HG03108 (cell line): ENCODE results near the gene TET2.

Experiments used
- ATAC-seq: cut with Tn5 transposase; IDR thresholded peaks from one replicate; pipeline ENCODE4 v1.9.1; 2021; ENCODE audit warnings: moderate library complexity; ENCODE audit not compliant: unreplicated experiment

TET2 gene

GRCh38 chr4:105182211-105182610 lies 35.5 kb downstream of the TET2 start:
- ATAC-seq = no peak

- no peak for ATAC-seq
Observed at GRCh38 chr4:105184316-105184980, 37.8 kb downstream of the TET2 start.

- no peak for ATAC-seq
Observed at GRCh38 chr4:105186701-105187161, 40.1 kb downstream of the TET2 start.

- ATAC-seq = no peak
Observed at GRCh38 chr4:105189855-105190650, 43.4 kb downstream of the TET2 start.

- ATAC-seq = peak; percentile 58
Observed at GRCh38 chr4:105191621-105192210, 45.0 kb downstream of the TET2 start.

- ATAC-seq = no peak
Observed at GRCh38 chr4:105192474-105192873, 45.8 kb downstream of the TET2 start.

GRCh38 chr4:105192910-105193309 lies 46.2 kb downstream of the TET2 start:
- no peak for ATAC-seq

- no peak for ATAC-seq
Observed at GRCh38 chr4:105193536-105193935, 46.9 kb downstream of the TET2 start.

GRCh38 chr4:105194328-105195231 lies 47.9 kb downstream of the TET2 start:
- ATAC-seq = peak; percentile 75

GRCh38 chr4:105196523-105197145 lies 50.0 kb downstream of the TET2 start:
- ATAC-seq = peak; percentile 29

GRCh38 chr4:105197777-105198176 lies 51.1 kb downstream of the TET2 start:
- no peak for ATAC-seq

- no peak for ATAC-seq
Observed at GRCh38 chr4:105198541-105198940, 51.9 kb downstream of the TET2 start.

- ATAC-seq = no peak
Observed at GRCh38 chr4:105206214-105206613, 59.5 kb downstream of the TET2 start.

- no peak for ATAC-seq
Observed at GRCh38 chr4:105207386-105207785, 60.7 kb downstream of the TET2 start.

- no peak for ATAC-seq
Observed at GRCh38 chr4:105208561-105208960, 61.9 kb downstream of the TET2 start.

- no peak for ATAC-seq
Observed at GRCh38 chr4:105210916-105211315, 64.2 kb downstream of the TET2 start.

- no peak for ATAC-seq
Observed at GRCh38 chr4:105215609-105216313, 69.1 kb downstream of the TET2 start.

- ATAC-seq = no peak
Observed at GRCh38 chr4:105225500-105225899, 78.8 kb downstream of the TET2 start.

- ATAC-seq = no peak
Observed at GRCh38 chr4:105227054-105227453, 80.4 kb downstream of the TET2 start.

GRCh38 chr4:105230287-105230686 lies 83.6 kb downstream of the TET2 start:
- no peak for ATAC-seq
